GM21576 (cell line): ENCODE measurements around the gene ATRAID.

Experiments
- ATAC-seq: cut with Tn5 transposase; IDR thresholded peaks from one replicate; pipeline ENCODE4 v1.9.1; 2021; ENCODE audit warnings: mild to moderate bottlenecking, moderate library complexity; ENCODE audit not compliant: unreplicated experiment

The ATRAID gene

DNA sequence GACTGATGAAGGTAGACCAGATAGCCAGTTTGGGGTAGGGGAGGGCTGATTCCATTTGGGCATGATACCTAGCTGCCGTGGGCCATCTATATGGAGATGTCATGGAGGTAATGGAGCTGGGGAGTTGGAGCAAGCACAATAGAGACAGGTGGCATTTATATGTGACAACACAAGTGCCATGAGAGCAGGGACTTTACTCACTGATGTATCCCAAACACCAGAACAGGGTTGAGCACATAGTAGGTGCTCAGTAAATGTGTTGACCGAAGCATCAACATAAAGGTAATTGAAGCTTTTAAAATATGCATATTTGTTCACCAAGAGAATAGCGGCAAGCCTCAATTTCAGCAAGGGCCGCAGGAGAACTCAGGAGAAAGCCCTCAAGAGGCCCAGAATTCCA, 36.1 kb downstream of the ATRAID start:
- ATAC-seq, result no peak

DNA sequence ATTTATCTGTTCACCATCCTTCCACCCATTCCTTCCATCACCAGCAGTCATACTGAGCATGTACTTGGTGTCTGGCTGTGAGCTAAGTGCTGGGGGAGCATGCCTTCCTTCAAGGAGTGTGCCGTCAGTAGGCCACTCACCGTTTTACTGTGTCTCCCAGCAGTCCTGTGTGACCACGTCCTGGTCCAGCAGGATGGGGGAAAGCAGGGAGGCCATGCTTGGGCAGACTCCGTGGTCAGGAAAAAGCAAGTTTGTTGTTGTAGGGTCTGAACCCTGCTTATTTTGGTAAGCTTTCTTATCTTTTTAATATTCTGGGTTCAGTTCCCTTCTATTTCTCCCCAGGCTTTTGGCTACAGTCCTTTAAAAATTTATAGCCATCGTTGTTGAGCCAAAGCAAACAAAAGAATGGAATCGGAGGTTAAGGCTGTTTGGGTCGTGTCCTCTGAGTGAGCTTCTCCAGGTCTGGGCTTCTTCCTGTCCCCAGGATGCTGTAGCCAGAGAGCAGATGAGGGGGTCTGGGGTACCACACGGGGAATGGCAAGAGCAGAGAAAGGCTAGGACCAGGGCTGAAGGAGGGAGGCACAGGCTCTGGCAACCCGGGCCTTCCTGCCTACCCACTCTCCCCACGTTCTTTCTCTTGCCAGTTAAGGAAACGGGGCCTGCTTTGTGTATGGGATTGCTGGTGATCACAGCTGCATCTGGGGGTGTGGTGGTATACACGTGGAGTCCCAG, 37.5 kb downstream of the ATRAID start:
- ATAC-seq, result no peak

DNA sequence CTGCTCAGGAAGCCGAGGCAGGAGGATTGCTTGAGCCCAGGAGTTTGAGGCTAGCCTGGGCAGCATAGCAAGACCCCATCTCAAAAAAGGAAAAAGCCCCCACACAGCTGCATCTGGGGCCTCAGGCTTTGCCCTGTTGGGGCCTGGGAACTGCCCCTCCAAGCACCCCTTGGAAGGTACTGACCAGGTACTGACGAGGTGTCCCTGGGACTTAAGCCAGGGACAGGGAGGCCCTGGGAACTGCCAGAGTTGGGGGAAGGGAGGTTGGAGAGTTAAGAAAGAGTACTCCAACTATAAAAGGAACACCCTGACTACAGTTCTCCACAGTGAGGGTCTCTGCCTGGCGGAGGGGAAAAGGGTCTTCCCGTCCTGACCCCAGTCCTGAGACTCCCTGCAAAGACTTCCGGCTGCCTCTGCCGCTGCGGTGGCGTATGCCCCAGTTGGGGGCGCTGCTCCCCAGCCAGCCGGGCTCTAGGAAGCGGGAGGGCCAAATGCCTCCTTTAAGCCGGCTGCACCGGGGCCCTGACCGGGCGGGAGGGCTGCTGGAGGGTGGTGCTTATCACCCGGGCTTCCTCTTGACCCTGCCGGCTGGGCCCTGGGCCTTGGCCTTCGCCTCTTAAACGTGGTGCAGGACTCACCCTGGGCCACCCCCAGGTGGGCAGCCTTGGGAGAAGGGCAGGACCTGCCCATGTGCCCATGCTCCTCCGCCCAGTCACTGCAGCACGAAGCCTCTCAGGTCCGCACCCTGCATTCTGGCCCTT, 38.2 kb downstream of the ATRAID start:
- ATAC-seq, result no peak

GRCh38 chr2:27250652-27251379, 39.0 kb downstream of the ATRAID start:
- no peak for ATAC-seq

- ATAC-seq, result no peak
Observed at GRCh38 chr2:27251766-27252165, 39.9 kb downstream of the ATRAID start.

- ATAC-seq, result no peak
Observed at GRCh38 chr2:27255187-27255586, 43.3 kb downstream of the ATRAID start.

DNA sequence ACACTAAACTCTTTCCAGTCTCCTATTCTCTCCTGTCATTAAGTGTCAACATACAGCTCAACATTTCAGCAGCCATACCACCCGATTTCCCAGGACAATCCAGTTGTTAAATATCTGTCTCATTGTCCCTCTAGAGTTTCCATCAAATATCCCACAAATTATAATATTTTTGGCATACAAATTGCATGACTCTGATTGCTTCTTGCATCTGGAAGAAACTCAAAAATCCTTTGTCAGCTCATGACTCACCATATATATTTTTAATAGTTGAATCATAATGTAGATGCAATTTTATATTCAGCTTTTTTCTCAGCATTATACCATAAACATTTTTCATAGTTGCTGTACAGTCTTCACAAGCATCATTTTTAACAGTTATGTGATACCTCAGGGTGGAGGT, 43.8 kb downstream of the ATRAID start:
- ATAC-seq, result no peak

DNA sequence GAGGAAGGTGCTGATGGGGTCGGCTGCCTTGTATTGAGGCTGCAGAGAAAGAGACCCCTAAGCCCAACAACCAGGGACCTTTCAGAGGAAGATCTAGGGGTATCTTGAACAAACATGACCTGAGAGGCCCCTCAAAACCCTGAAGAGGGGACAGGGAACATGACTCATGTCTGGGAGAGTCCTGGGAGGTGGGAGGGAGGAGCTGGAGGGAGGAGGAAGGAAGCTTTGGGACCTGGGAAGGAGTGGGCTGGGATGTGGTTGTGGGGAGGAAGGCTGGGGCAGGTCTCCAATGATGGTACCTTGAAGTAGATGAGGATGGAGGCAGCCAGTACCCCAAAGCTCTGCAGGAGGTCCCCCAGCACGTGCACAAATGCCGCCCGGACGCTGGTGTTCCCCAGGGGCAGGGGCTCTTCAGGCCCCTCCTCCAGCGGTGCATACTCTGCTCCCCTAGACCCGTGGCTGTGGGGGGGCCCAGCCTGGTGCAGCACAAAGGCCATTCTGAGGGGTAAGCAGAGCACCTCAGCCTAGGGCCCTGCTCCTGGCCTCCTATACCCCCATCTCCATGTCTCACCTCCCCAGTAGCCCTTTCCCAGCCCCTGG, 45.1 kb downstream of the ATRAID start:
- ATAC-seq, result no peak

DNA sequence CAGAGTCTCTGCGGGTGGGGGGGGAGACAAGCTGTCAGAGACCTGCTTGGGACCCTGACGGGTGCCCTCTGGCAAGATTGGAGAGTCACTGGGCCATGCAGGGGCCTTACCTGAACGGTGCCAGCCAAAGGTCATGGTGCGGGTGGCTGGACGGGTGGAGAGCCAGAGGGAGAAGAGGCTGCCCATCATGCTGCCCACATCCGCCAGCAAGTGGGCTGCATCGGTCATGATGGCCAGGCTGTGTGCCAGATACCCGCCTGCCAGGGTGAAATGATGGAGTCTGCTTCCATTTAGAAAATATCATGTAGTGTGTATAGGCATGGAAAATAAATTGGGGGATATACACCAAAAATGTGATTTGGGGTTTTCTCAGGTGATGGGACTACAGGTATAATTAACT, 46.2 kb downstream of the ATRAID start:
- no peak for ATAC-seq

- ATAC-seq, result no peak
Observed at GRCh38 chr2:27261241-27261925, 49.5 kb downstream of the ATRAID start.

- ATAC-seq, result no peak
Observed at GRCh38 chr2:27261926-27262298, 50.1 kb downstream of the ATRAID start.

GRCh38 chr2:27262379-27263286, 50.8 kb downstream of the ATRAID start, which contains the start of gene SLC30A3:
Gene SLC30A3, minus strand, starts transcription at chr2:27263047. Its CDS starts 141 bp downstream, at chr2:27262906.
- peak; percentile 43 for ATAC-seq

DNA sequence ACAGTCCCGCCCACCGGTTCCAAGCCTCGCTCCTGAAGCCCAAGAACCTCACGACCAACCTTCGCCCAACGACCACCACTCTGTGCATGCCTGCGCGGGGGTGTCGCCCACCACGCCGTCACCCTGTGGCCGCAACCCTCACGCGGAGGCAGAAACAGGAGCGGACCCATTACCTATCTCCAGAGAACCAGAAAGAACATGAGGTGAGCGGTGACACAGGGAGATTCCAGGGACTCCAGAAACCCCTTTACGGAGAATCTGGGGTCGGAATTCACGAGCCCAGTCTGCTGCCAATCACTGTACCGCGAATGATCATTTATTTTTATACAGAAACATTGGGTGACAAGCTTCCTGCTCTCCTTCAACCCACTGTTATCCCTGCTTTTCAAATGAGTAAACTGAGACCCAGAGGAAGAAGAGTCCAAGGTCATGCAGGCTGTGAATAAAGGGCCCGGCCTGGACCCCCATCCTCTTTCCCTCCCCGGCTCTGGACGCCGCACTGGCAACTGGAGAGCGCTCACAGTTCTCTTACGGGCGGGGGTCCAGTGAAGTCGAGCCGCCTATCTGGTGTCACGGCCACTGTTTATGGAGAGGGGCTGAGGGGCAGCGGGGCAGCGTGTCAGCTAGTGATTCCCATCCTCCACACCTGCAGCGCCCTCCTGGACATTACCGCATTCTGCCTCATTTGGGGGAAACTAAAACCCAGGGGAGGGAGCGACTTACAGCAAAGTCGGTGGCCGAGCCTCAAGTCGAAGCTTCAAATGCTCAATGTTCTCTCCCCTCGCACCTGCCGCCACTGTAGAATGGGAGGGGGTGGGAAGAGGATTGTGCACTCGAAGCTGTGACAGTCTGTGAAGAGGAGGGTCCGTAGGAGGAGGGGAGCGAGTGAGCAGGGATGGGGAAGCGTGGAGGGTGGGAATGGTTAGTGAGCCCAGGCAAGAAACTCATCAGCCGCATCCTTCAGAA, 51.7 kb downstream of the ATRAID start:
- ATAC-seq, result no peak

GRCh38 chr2:27264253-27264752, 52.5 kb downstream of the ATRAID start:
- no peak for ATAC-seq

DNA sequence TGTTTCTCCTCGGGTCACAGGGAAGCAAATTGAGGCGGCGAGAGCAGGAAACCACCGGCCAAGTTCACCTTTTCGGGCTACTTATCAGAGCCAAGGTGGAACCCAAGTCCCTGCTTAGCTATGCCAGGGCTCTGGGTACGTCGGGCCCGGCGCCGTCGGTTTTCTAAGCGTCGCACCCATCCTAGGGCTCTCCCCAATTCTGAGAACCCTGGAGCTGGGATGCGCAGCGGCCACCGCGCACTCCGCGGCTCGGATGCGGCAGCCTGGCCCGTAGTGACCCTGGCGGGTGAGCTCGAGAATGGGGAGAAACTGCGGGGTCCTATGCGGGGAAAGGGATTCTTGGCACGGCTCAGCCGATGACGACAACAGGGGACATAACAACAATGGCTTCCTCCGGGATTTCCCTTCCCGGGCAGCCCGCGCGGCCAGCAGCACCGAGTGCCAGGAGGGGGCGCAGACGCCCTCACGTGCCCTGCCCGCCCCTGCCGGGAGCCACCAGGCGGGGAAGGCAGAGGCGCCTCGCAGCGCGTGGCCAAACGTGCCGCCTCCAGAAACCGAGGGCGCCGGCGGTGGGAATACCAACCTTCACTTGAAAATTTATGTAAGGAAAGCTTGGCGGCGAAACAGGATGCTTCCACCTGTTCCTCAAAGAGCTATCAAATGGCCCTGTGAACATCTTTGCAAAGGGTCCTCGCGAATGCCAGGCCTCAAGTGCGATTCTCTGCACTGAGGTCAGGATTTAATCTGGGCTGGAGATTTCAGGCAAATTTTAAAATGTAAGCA, 53.1 kb downstream of the ATRAID start:
- no peak for ATAC-seq

DNA sequence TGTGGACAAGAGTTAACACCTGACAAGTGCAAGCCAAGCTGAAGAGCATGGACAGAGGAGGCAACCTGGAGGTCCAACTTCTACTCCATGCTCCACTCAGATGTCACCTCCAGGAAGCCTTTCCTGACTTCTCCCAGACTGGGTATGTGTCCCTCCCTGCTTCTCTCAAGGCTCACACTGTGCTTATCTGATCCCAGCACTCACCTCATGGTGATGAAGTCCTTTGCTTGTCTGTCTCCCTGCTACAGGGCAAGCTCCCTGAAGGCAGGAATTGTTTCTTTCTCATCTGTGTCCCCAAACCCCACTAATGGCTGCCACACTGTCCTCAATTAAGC, 53.7 kb downstream of the ATRAID start:
- no peak for ATAC-seq
